Activated CD4-positive, alpha-beta memory T cell treated with anti-CD3 and anti-CD28 coated beads, Interleukin-2, amount 10 ng/mL, durations not matched to agents 7 days and 5 days (primary cell): ENCODE data around the gene MECR. TPM values are rescaled to one million over a fixed set of nuclear protein-coding genes. Genes with fewer than 3 reads are reported as not detected.

ENCODE experiments used
- CTCF ChIA-PET: fragments of 350-600 bp; sonication (Branson Sonifier 250); formaldehyde crosslinking; loops from one replicate; lab custom pipeline; 2021; ENCODE audit warnings: antibody characterized with exemption, inconsistent platforms; lab: Charles Lee
- POLR2A ChIA-PET: fragments of 350-600 bp; sonication (Branson Sonifier 250); formaldehyde crosslinking; loops from one replicate; lab custom pipeline; 2021; ENCODE audit warnings: antibody characterized with exemption; lab: Charles Lee
- DNase-seq: peaks from one replicate; pipeline ENCODE4 v3.0.0-alpha.2; 2020
- H3K27ac Mint-ChIP-seq: one replicate; pipeline ENCODE4 v1.8.0; 2021; ENCODE audit warnings: mild to moderate bottlenecking, mixed read lengths
- H3K27me3 Mint-ChIP-seq: one replicate; pipeline ENCODE4 v1.8.0; 2021; ENCODE audit warnings: mixed read lengths
- H3K36me3 Mint-ChIP-seq: one replicate; pipeline ENCODE4 v1.8.0; 2021; ENCODE audit warnings: low read depth, mixed read lengths
- H3K4me1 Mint-ChIP-seq: one replicate; pipeline ENCODE4 v1.8.0; 2021; ENCODE audit warnings: mixed read lengths
- H3K4me3 Mint-ChIP-seq: one replicate; pipeline ENCODE4 v1.8.0; 2021; ENCODE audit warnings: mild to moderate bottlenecking, mixed read lengths
- H3K9me3 Mint-ChIP-seq: one replicate; pipeline ENCODE4 v1.8.0; 2021; ENCODE audit warnings: mixed read lengths
- total RNA-seq, 2 experiments: library from RNA; stranded (reverse); gene quantifications; one replicate each; pipeline ENCODE4 v1.2.3, GENCODE V29; 2021

MECR gene
- total RNA-seq, 2 experiments from 2014 or later = 13.9 to 17.6 TPM

DNA sequence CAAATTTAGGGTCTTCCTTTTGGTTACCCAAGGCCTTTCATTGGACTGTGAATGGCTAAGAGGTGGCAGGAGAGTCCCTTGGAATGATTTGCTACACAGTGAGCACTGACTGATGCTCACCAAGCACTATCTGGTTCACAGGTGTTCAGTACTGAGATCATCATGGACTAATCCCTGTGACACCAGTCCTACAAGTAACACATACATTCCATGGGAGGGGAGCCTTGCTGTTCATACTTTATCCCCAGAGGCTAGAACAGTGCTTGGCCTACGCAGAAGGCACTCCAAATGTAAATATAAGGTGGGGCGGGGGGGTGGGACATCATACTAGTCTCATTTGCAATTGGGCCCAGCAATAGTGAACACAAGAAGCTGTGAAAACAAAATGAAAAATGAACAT is 86.6 kb downstream of the MECR start:
- POLR2A ChIA-PET = no interaction called here
- no peaks in the 10 kb centered on the region for H3K9me3 Mint-ChIP-seq
- CTCF ChIA-PET = no interaction called here
- peaks cover 55% of the 10 kb centered on the region for H3K36me3 Mint-ChIP-seq
- no peaks in the 10 kb centered on the region for H3K4me1 Mint-ChIP-seq
- H3K4me3 Mint-ChIP-seq = no peak overlapping the region
- no peak overlapping the region for H3K27ac Mint-ChIP-seq
- no peak for DNase-seq
- no peaks in the 10 kb centered on the region for H3K27me3 Mint-ChIP-seq

GRCh38 chr1:29142714-29143113 is 88.0 kb downstream of the MECR start:
- H3K4me3 Mint-ChIP-seq = no peak overlapping the region
- ChIA-PET POLR2A (interaction anchor here (1.1 to 1.6 kb wide), 2 partner anchors 14 to 39 kb away, joined by 3 read pairs; partner anchors contain the start of gene SRSF4), CTCF (no interaction called here)
- no peak for DNase-seq
- no peaks in the 10 kb centered on the region for H3K9me3 Mint-ChIP-seq
- no peaks in the 10 kb centered on the region for H3K27me3 Mint-ChIP-seq
- H3K4me1 Mint-ChIP-seq = no peaks in the 10 kb centered on the region
- H3K27ac Mint-ChIP-seq = no peak overlapping the region
- peaks cover 40% of the 10 kb centered on the region for H3K36me3 Mint-ChIP-seq

Other genes starting within 250 kb of the MECR start
- gene TMEM200B, start 107.0 kb downstream of the MECR start, total RNA-seq = not detected
- gene SRSF4, start 49.0 kb downstream of the MECR start, total RNA-seq = 100 to 1,000 TPM; 121 to 123 TPM
- gene PTPRU, start 5.6 kb upstream of the MECR start, total RNA-seq = under 1 TPM; 0.13 to 0.68 TPM